AG04449 (cell line): Measurements from ENCODE around the gene ENOX1.

Experiments used
- CTCF ChIA-PET: fragments of 350-600 bp; formaldehyde crosslinking; extraction: SDS; loops from one replicate; lab custom pipeline; 2021; ENCODE audit warnings: antibody characterized with exemption; lab: Yijun Ruan, JAX
- POLR2A ChIA-PET: fragments of 400-600, 350-600 bp; formaldehyde crosslinking; extraction: SDS; loops from one replicate; lab custom pipeline; 2020; ENCODE audit warnings: antibody characterized with exemption, inconsistent platforms; lab: Yijun Ruan, JAX
- DNase-seq: peaks from one replicate; pipeline ENCODE4 v3.0.0-alpha.2; 2010; ENCODE audit warnings: low read depth, low spot score
- H3K4me3 ChIP-seq: 2 replicates; pipeline ENCODE4 v1.5.1; 2011; ENCODE audit warnings: low read depth, mild to moderate bottlenecking, control low read depth, low read length
- CTCF ChIP-seq: IDR thresholded peaks from one replicate; pipeline ENCODE4 v1.5.1; 2011; ENCODE audit warnings: mild to moderate bottlenecking, moderate library complexity, low read length, control low read depth, inconsistent platforms; ENCODE audit not compliant: insufficient read depth; ENCODE audit errors: missing control alignments

The ENOX1 gene

GRCh38 chr13:43390619-43391018 is 396.2 kb downstream of the ENOX1 start:
- ChIA-PET CTCF (no interaction called here), POLR2A (no interaction called here)
- no peak for DNase-seq
- no peak overlapping the region for H3K4me3 ChIP-seq
- TF ChIP-seq CTCF = no peak

- no peak overlapping the region for H3K4me3 ChIP-seq
- CTCF ChIA-PET = no interaction called here
- no peak for TF ChIP-seq CTCF
- POLR2A ChIA-PET = no interaction called here
- DNase-seq = peak; percentile 49
Measured at GRCh38 chr13:43389983-43390382, 396.8 kb downstream of the ENOX1 start.

- TF ChIP-seq CTCF = no peak
- DNase-seq = no peak
- ChIA-PET CTCF (no interaction called here), POLR2A (no interaction called here)
- no peak overlapping the region for H3K4me3 ChIP-seq
Measured at GRCh38 chr13:43389573-43389972, 397.2 kb downstream of the ENOX1 start.

- POLR2A ChIA-PET = no interaction called here
- DNase-seq = no peak
- CTCF ChIA-PET = no interaction called here
- no peak for TF ChIP-seq CTCF
- H3K4me3 ChIP-seq = no peak overlapping the region
Measured at GRCh38 chr13:43388282-43389034, 398.3 kb downstream of the ENOX1 start.

GRCh38 chr13:43387880-43388279 is 398.9 kb downstream of the ENOX1 start:
- POLR2A ChIA-PET = no interaction called here
- TF ChIP-seq CTCF = no peak
- CTCF ChIA-PET = no interaction called here
- DNase-seq = no peak
- H3K4me3 ChIP-seq = no peak overlapping the region

- ChIA-PET POLR2A (no interaction called here), CTCF (interaction anchor here (0.9 kb wide), 1 partner anchor 8 kb away, joined by 3 read pairs; no protein-coding TSS in a partner anchor)
- no peak overlapping the region for H3K4me3 ChIP-seq
- TF ChIP-seq CTCF = no peak
- DNase-seq = no peak
Measured at GRCh38 chr13:43383498-43384165, 403.1 kb downstream of the ENOX1 start.
